ENCODE data around the gene GDF15.

- TF ChIP-seq BACH2 (CRISPR knock-in tag; IDR thresholded peaks at IDR 0.05; ENCODE audit: borderline replicate concordance) (no peak), ARNTL (CRISPR knock-in tag; IDR thresholded peaks at IDR 0.05; ENCODE audit: borderline replicate concordance, low read depth) (no peak), PATZ1 (CRISPR knock-in tag; IDR thresholded peaks at IDR 0.05; ENCODE audit: borderline replicate concordance) (no peak), ISL1 (CRISPR knock-in tag; IDR thresholded peaks at IDR 0.05) (no peak), GLIS3 (CRISPR knock-in tag; IDR thresholded peaks at IDR 0.05) (no peak), CSRNP3 (CRISPR knock-in tag; IDR thresholded peaks at IDR 0.05) (no peak), TCF4 (CRISPR knock-in tag; IDR thresholded peaks at IDR 0.05; ENCODE audit: borderline replicate concordance) (no peak), CREB5 (CRISPR knock-in tag; IDR thresholded peaks at IDR 0.05; ENCODE audit: low read depth) (no peak), ZFP30 (CRISPR knock-in tag; IDR thresholded peaks at IDR 0.05) (no peak), ZC3H10 (CRISPR knock-in tag; IDR thresholded peaks at IDR 0.05) (no peak), RARB (CRISPR knock-in tag; IDR thresholded peaks at IDR 0.05) (no peak), TOX (CRISPR knock-in tag; IDR thresholded peaks at IDR 0.05; ENCODE audit: borderline replicate concordance) (no peak)
Measured at GRCh38 chr19:18438331-18439024, 52.5 kb downstream of the GDF15 start.

Data from SK-N-SH treated with all-trans-retinoic acid at 6 μM for 48 hours (cell line).